Panc1 (cell line): ENCODE data around the gene CENPF. TPM values are rescaled to one million over a fixed set of nuclear protein-coding genes. Genes with fewer than 3 reads are reported as not detected.

Source experiments
- ATAC-seq: fragments of 200-7000 bp; cut with Tn5 transposase; 2 replicates; pipeline ENCODE4 v1.9.1; 2020; ENCODE audit warnings: mild to moderate bottlenecking, moderate library complexity
- BruUV-seq: library from RNA; stranded (reverse); fragments of 400-500 nt; replicated peaks from 2 replicates; lab custom pipeline; 2021; lab: Mats Ljungman, UMichigan
- CTCF ChIA-PET: fragments of 300-600 bp; sonication (Branson Sonifier 250); formaldehyde crosslinking; loops from one replicate; lab custom pipeline; 2022; ENCODE audit warnings: antibody characterized with exemption; lab: Charles Lee
- POLR2A ChIA-PET: fragments of 300-600 bp; sonication (Branson Sonifier 250); formaldehyde crosslinking; loops from one replicate; lab custom pipeline; 2022; ENCODE audit warnings: antibody characterized with exemption; lab: Charles Lee
- DNase-seq: peaks from one replicate; pipeline ENCODE4 v3.0.0-alpha.2; 2010; ENCODE audit warnings: low read depth, low spot score
- H3K27ac ChIP-seq: 2 replicates; pipeline ENCODE4 v1.5.1; 2011; ENCODE audit warnings: mild to moderate bottlenecking, low read length, inconsistent platforms
- H3K27me3 ChIP-seq: fragments of 200-500 bp; sonication (Bioruptor generic); 2 replicates; pipeline ENCODE4 v1.6.0; 2014; ENCODE audit warnings: low read length, inconsistent platforms; ENCODE audit not compliant: control insufficient read depth, insufficient read depth
- H3K36me3 ChIP-seq: fragments of 200-500 bp; sonication (Bioruptor generic); 2 replicates; pipeline ENCODE4 v1.5.1; 2014; ENCODE audit warnings: inconsistent platforms, mild to moderate bottlenecking, low read length, moderate library complexity; ENCODE audit not compliant: control insufficient read depth, insufficient read depth
- H3K4me1 ChIP-seq: 2 replicates; pipeline ENCODE4 v1.5.1; 2011; ENCODE audit warnings: inconsistent platforms, mild to moderate bottlenecking, low read length, moderate library complexity; ENCODE audit not compliant: control insufficient read depth, insufficient read depth
- H3K4me3 ChIP-seq, 2 experiments: 2 replicates each; pipeline ENCODE4 v1.5.1; 2011 to 2012; ENCODE audit warnings: low read depth in 2 of 2, low read length in 2 of 2, mild to moderate bottlenecking in 2 of 2, inconsistent platforms in 1 of 2, moderate library complexity in 1 of 2
- H3K9me3 ChIP-seq: fragments of 200-500 bp; sonication (Bioruptor generic); 2 replicates; pipeline ENCODE4 v1.5.1; 2014; ENCODE audit warnings: low read depth, mild to moderate bottlenecking, inconsistent platforms, low read length, moderate library complexity; ENCODE audit not compliant: control insufficient read depth, insufficient read depth
- POLR2AphosphoS5 ChIP-seq: IDR thresholded peaks from 2 replicates; pipeline ENCODE4 v1.6.1; 2012; ENCODE audit warnings: mild to moderate bottlenecking, low read depth, low read length, moderate library complexity
- REST ChIP-seq, 2 experiments: IDR thresholded peaks; 2 replicates each; pipeline ENCODE4 v1.6.1; 2011 to 2012; ENCODE audit warnings: low read depth in 2 of 2, control low read depth in 1 of 2, low read length in 1 of 2, mild to moderate bottlenecking in 1 of 2, moderate library complexity in 1 of 2; ENCODE audit not compliant: insufficient read depth in 1 of 2
- SIN3A ChIP-seq: IDR thresholded peaks from 2 replicates; pipeline ENCODE4 v1.6.1; 2012; ENCODE audit warnings: low read depth, mild to moderate bottlenecking, low read length, moderate library complexity, borderline replicate concordance; ENCODE audit not compliant: insufficient read depth
- TCF7L2 ChIP-seq: IDR thresholded peaks from 2 replicates; pipeline ENCODE4 v1.6.1; 2011; ENCODE audit warnings: mild to moderate bottlenecking, low read depth, low read length, inconsistent platforms
- in situ Hi-C: cut with HindIII; loops from 2 replicates; pipeline ENCODE4 v1.10.0; 2016; ENCODE audit warnings: low sequenced_read_pairs, low pct_unique_long_range_greater_than_20kb
- intact Hi-C: fragments of 100-400 bp; cut with micrococcal nuclease; formaldehyde crosslinking; loops from one replicate; pipeline ENCODE4 v1.10.0; 2022; ENCODE audit not compliant: unreplicated experiment
- total RNA-seq: library from RNA; stranded (reverse); gene quantifications from one replicate; pipeline ENCODE4 v1.2.1, GENCODE V29; 2021; ENCODE audit not compliant: unreplicated experiment
- TF ChIP-seq, protein P1 (sequence below): fragments of 450-650 bp; IDR thresholded peaks from 2 replicates; pipeline ENCODE4 v1.5.1; 2017; ENCODE audit warnings: mild to moderate bottlenecking

Gene CENPF
- total RNA-seq, 1 experiment from 2014 or later: 156 TPM

DNA sequence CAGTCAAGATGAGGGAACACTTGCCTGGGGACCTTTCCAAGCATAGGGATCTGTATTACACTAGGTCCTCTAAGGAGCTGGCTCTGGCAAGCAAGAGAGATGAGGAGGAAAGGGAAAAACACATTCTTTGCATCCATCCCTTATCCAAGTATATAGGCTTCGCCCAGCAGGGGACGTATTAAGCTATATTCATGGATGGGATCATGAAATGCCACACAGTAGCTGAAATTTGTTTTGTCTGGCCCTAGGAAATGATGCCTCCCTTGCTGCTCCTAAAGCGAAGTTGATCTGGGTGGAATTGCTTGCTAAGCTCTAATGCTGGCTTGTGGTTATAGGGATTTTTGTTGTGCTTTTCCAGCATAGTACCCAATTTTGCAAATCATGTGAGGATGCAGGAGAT lies 32.1 kb downstream of the CENPF start:
- Histone ChIP-seq H3K4me1 (no peaks in the 10 kb centered on the region), H3K36me3 (peaks cover 82% of the 10 kb centered on the region), H3K4me3 (no peak overlapping the region), H3K9me3 (no peaks in the 10 kb centered on the region), H3K27ac (no peak overlapping the region), H3K27me3 (no peaks in the 10 kb centered on the region)
- DNase-seq (no peak), ATAC-seq (0 out of 2 replicates have a peak, but pooled peaks have one; percentile 32)
- no TSS peak for BruUV-seq
- in situ Hi-C loops (no loop called here), intact Hi-C loops (no loop called here)
- POLR2A ChIA-PET: no interaction called here
- TF ChIP-seq REST (IDR thresholded peaks at IDR 0.05; ENCODE audit: insufficient read depth in 1 of 2, low read depth in 2 of 2, low read length in 1 of 2) (no peak), SIN3A (no peak), POLR2AphosphoS5 (no peak)
- TF ChIP-seq, protein P1, sequence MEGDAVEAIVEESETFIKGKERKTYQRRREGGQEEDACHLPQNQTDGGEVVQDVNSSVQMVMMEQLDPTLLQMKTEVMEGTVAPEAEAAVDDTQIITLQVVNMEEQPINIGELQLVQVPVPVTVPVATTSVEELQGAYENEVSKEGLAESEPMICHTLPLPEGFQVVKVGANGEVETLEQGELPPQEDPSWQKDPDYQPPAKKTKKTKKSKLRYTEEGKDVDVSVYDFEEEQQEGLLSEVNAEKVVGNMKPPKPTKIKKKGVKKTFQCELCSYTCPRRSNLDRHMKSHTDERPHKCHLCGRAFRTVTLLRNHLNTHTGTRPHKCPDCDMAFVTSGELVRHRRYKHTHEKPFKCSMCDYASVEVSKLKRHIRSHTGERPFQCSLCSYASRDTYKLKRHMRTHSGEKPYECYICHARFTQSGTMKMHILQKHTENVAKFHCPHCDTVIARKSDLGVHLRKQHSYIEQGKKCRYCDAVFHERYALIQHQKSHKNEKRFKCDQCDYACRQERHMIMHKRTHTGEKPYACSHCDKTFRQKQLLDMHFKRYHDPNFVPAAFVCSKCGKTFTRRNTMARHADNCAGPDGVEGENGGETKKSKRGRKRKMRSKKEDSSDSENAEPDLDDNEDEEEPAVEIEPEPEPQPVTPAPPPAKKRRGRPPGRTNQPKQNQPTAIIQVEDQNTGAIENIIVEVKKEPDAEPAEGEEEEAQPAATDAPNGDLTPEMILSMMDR: peak; percentile 19; the same call in 1 of the 2 replicates
- CTCF ChIA-PET: interaction anchor here (0.6 kb wide), 1 partner anchor 52 kb away, joined by 3 read pairs; no protein-coding TSS in a partner anchor

DNA sequence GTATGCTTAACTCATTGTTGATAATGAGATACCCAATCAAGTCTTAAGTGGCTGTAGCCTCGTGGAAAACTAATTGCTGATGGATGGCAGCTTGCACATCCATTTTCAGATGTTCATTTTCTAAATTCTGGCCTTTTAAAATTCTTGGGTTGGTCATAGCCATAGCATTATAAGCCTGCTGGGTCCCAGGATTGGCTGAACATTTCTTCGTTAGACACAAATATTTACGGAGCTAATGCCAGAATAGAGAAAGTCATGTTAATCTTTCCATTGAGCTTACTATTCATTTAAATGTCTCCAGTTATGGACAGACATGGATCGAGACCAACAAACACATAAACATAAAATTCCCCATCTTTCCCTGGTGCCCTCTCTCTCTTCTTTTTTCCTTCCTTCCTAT lies 32.5 kb downstream of the CENPF start:
- intact Hi-C loops (no loop called here), in situ Hi-C loops (no loop called here)
- H3K27me3 ChIP-seq: no peaks in the 10 kb centered on the region
- no peaks in the 10 kb centered on the region for H3K9me3 ChIP-seq
- no peak overlapping the region for H3K4me3 ChIP-seq
- DNase-seq: no peak
- ChIA-PET CTCF (interaction anchor here (0.6 kb wide), 1 partner anchor 53 kb away, joined by 3 read pairs; no protein-coding TSS in a partner anchor), POLR2A (no interaction called here)
- ATAC-seq: no peak
- H3K36me3 ChIP-seq: peaks cover 84% of the 10 kb centered on the region
- BruUV-seq: no TSS peak
- no peaks in the 10 kb centered on the region for H3K4me1 ChIP-seq
- H3K27ac ChIP-seq: no peak overlapping the region
- TF ChIP-seq SIN3A (no peak), POLR2AphosphoS5 (no peak), TCF7L2 (no peak), REST (IDR thresholded peaks at IDR 0.05; ENCODE audit: insufficient read depth in 1 of 2, low read depth in 2 of 2, low read length in 1 of 2) (no peak)
- TF ChIP-seq, protein P1: no peak
